Transverse colon (tissue), 4 donors: ENCODE data around the gene COL5A3. TPM values are rescaled to one million over a fixed set of nuclear protein-coding genes. Genes with fewer than 3 reads are reported as not detected.

ENCODE experiments used
- DNase-seq: peaks from one replicate; pipeline ENCODE4 v3.0.0-alpha.2; 2019
- H3K27ac ChIP-seq, 4 donors: fragments of 200-600 bp; sonication (generic); 2 replicates each; pipeline ENCODE4 v1.5.1; 2016 to 2018; ENCODE audit warnings: inconsistent platforms in 4 of 4
- H3K27me3 ChIP-seq: fragments of 200-600 bp; sonication (generic); 2 replicates; pipeline ENCODE4 v1.5.1; 2017; ENCODE audit warnings: inconsistent platforms
- H3K36me3 ChIP-seq, 4 donors: fragments of 200-600 bp; sonication (generic); 2 replicates each; pipeline ENCODE4 v1.5.1; 2017 to 2019; ENCODE audit warnings: inconsistent platforms in 4 of 4
- H3K4me1 ChIP-seq, 4 donors: fragments of 200-600 bp; sonication (generic); 2 replicates each; pipeline ENCODE4 v1.5.1; 2017 to 2020; ENCODE audit warnings: inconsistent platforms in 4 of 4
- H3K4me3 ChIP-seq, 4 donors: fragments of 200-600 bp; sonication (generic); 1 replicate in 1 of 4; 2 replicates in 3 of 4; pipeline versions ENCODE4 v1.5.1 to v1.6.1; 2017 to 2019; ENCODE audit warnings: inconsistent platforms in 4 of 4
- H3K9me3 ChIP-seq, 2 donors: fragments of 200-600 bp; sonication (generic); 2 replicates each; pipeline ENCODE4 v1.5.1; 2017 to 2019; ENCODE audit warnings: inconsistent platforms in 2 of 2
- CTCF ChIP-seq, 5 experiments: fragments of 200-600 bp in 3 of 5; fragments of 450-650 bp in 2 of 5; sonication (generic) in 3 of 5; IDR thresholded peaks; 1 replicate in 2 of 5; 2 replicates in 3 of 5; pipeline ENCODE4 v1.5.1; 2016 to 2017; ENCODE audit warnings: antibody characterized with exemption in 5 of 5, inconsistent platforms in 3 of 5, mild to moderate bottlenecking in 2 of 5, moderate library complexity in 1 of 5
- EP300 ChIP-seq: sonication (generic); formaldehyde crosslinking; IDR thresholded peaks from one replicate; pipeline ENCODE4 v1.6.1; 2017; ENCODE audit warnings: antibody characterized with exemption, low read depth
- POLR2A ChIP-seq: fragments of 450-650 bp; IDR thresholded peaks from one replicate; pipeline ENCODE4 v1.6.1; 2016; ENCODE audit warnings: antibody characterized with exemption, mild to moderate bottlenecking, moderate library complexity
- POLR2AphosphoS5 ChIP-seq, 3 donors: sonication (generic); formaldehyde crosslinking; IDR thresholded peaks; one replicate each; pipeline ENCODE4 v1.6.1; 2016; ENCODE audit warnings: antibody characterized with exemption in 3 of 3
- whole genome bisulfite sequencing, 2 donors: methylation state at CpG; one replicate each; pipeline ENCODE4 v1.1.5; 2018; ENCODE audit warnings: low coverage in 1 of 2; 5-methylcytosine and 5-hydroxymethylcytosine counted together
- in situ Hi-C, 4 donors: fragments of 200-750 bp; cut with MboI; loops; one replicate each; pipeline versions ENCODE4 v1.15.0 to v1.15.1; 2017; ENCODE audit warnings: low sequenced_read_pairs in 3 of 4, low pct_ligation_motif_present in 1 of 4, low pct_unique_long_range_greater_than_20kb in 1 of 4
- intact Hi-C: fragments of 100-400 bp; cut with DNase I; formaldehyde crosslinking; loops from one replicate; pipeline ENCODE4 v1.15.1; 2023; ENCODE audit warnings: low total_unique reads
- small RNA-seq, 4 donors: library from RNA; depleted of rRNA; stranded (forward); fragments of <200 nt; gene quantifications; one replicate each; pipeline ENCODE3, GENCODE V24; 2016
- total RNA-seq, 4 donors: library from RNA; depleted of rRNA; stranded (reverse); fragments of >200 nt; gene quantifications; one replicate each; pipeline ENCODE4 v1.1.0, GENCODE V29; 2016

COL5A3 gene
- total RNA-seq, 4 donors from 2014 or later = 2.5 to 17.7 (median 7.9) TPM

- Histone ChIP-seq H3K36me3 (no peaks in the 10 kb centered on the region), H3K27me3 (peaks cover 56% of the 10 kb centered on the region), H3K27ac (no peak overlapping the region), H3K4me3 (no peak overlapping the region), H3K9me3 (no peaks in the 10 kb centered on the region), H3K4me1 (peaks cover 5 to 21% (median 16%) of the 10 kb centered on the region in 4 donors)
- no peak for DNase-seq
- intact Hi-C loops (no loop called here), in situ Hi-C loops (no loop called here)
- WGBS, 2 donors = 35 to 58% methylated on average over 4 to 24 of the region's 24 CpGs
- TF ChIP-seq EP300 = no peak
- TF ChIP-seq CTCF (IDR thresholded peaks at IDR 0.05) = no peak
- TF ChIP-seq POLR2AphosphoS5 (IDR thresholded peaks at IDR 0.05) = no peak
- no peak for TF ChIP-seq POLR2A
Observed at GRCh38 chr19:9912551-9913236, 97.6 kb downstream of the COL5A3 start.

- H3K4me1 ChIP-seq = peaks cover 5 to 21% (median 16%) of the 10 kb centered on the region in 4 donors
- H3K4me3 ChIP-seq = no peak overlapping the region
- DNase-seq = no peak
- H3K9me3 ChIP-seq = no peaks in the 10 kb centered on the region
- 43 to 75% methylated on average over 1 to 6 of the region's 6 CpGs for WGBS, 2 donors
- no peak for TF ChIP-seq POLR2A
- no peak for TF ChIP-seq EP300
- TF ChIP-seq POLR2AphosphoS5 (IDR thresholded peaks at IDR 0.05) = no peak
- TF ChIP-seq CTCF (IDR thresholded peaks at IDR 0.05) = no peak
- intact Hi-C loops = no loop called here
- H3K27me3 ChIP-seq = peaks cover 48% of the 10 kb centered on the region
- no peak overlapping the region for H3K27ac ChIP-seq
- no peaks in the 10 kb centered on the region for H3K36me3 ChIP-seq
- in situ Hi-C loops = no loop called here
Observed at GRCh38 chr19:9911524-9912185, 98.6 kb downstream of the COL5A3 start.

GRCh38 chr19:9910625-9911024 is 99.7 kb downstream of the COL5A3 start:
- H3K36me3 ChIP-seq = no peaks in the 10 kb centered on the region
- H3K27me3 ChIP-seq = peaks cover 39% of the 10 kb centered on the region
- WGBS, 2 donors = 40 to 77% methylated on average over 1 of the region's 1 CpG
- H3K4me3 ChIP-seq = no peak overlapping the region
- no peak for DNase-seq
- H3K27ac ChIP-seq = no peak overlapping the region
- intact Hi-C loops = no loop called here
- no peaks in the 10 kb centered on the region for H3K9me3 ChIP-seq
- in situ Hi-C loops = no loop called here
- TF ChIP-seq POLR2AphosphoS5 (IDR thresholded peaks at IDR 0.05) = no peak
- no peak for TF ChIP-seq EP300
- no peak for TF ChIP-seq CTCF (IDR thresholded peaks at IDR 0.05)
- TF ChIP-seq POLR2A = no peak
- H3K4me1 ChIP-seq = peaks cover 5 to 21% (median 16%) of the 10 kb centered on the region in 4 donors

Small RNA genes within 50 kb of the gene (small RNA-seq; reads per million reads assigned to genes)
- gene MIR5589 = 0 reads per million in 4 donors

Other genes starting within 250 kb of the COL5A3 start
- gene ZNF846, start 241.8 kb downstream of the COL5A3 start, total RNA-seq = 10 to 100 TPM in 3 of 4 donors, 1 to 10 TPM in 1; 10.0 to 18.1 (median 14.2) TPM
- gene FBXL12, start 191.4 kb downstream of the COL5A3 start, total RNA-seq = 100 to 1,000 TPM in 2 of 4 donors, 10 to 100 TPM in 2; 32.9 to 184 (median 83.1) TPM
- gene UBL5, start 182.6 kb downstream of the COL5A3 start, total RNA-seq = 100 to 1,000 TPM in 3 of 4 donors, 10 to 100 TPM in 1; 61.0 to 563 (median 249) TPM
- gene PIN1, start 175.2 kb downstream of the COL5A3 start, total RNA-seq = 10 to 100 TPM; 22.9 to 82.5 (median 43.7) TPM
- gene OLFM2, start 74.0 kb downstream of the COL5A3 start, total RNA-seq = 1 to 10 TPM in 2 of 4 donors, not detected in 2; 2.0 to 2.7 TPM
- gene RDH8, start 3.0 kb upstream of the COL5A3 start, total RNA-seq = not detected
- gene SHFL, start 75.8 kb upstream of the COL5A3 start, total RNA-seq = 10 to 100 TPM; 24.5 to 56.1 (median 39.0) TPM
- 1 to 10 TPM in 1 of 4 donors, under 1 TPM in 2, not detected in 1; 0.32 to 4.5 (median 0.55) TPM for gene ANGPTL6, start 92.2 kb upstream of the COL5A3 start, total RNA-seq
- gene PPAN, start 95.9 kb upstream of the COL5A3 start, total RNA-seq = 10 to 100 TPM; 10.1 to 31.8 (median 21.5) TPM
- gene P2RY11, start 101.2 kb upstream of the COL5A3 start, total RNA-seq = 10 to 100 TPM in 1 of 4 donors, 1 to 10 TPM in 2, under 1 TPM in 1; 0.80 to 13.8 (median 6.9) TPM
- gene EIF3G, start 109.4 kb upstream of the COL5A3 start, total RNA-seq = 100 to 1,000 TPM; 169 to 293 (median 198) TPM
- 100 to 1,000 TPM in 1 of 4 donors, 10 to 100 TPM in 3; 23.3 to 122 (median 42.0) TPM for gene DNMT1, start 184.4 kb upstream of the COL5A3 start, total RNA-seq
- gene S1PR2, start 220.8 kb upstream of the COL5A3 start, total RNA-seq = 1 to 10 TPM in 3 of 4 donors, under 1 TPM in 1; 0.80 to 7.1 (median 3.5) TPM
- 10 to 100 TPM; 44.1 to 89.6 (median 62.5) TPM for gene MRPL4, start 241.7 kb upstream of the COL5A3 start, total RNA-seq